OCI-LY1 (cell line): ENCODE data around the gene CAPN6.

Source experiments
- EZH2 ChIP-seq: fragments of 200-600 bp; sonication (generic), shearing (Covaris generic); IDR thresholded peaks from 2 replicates; pipeline ENCODE4 v1.8.0; 2017; ENCODE audit warnings: borderline replicate concordance, mixed run types, mild to moderate bottlenecking, antibody characterized with exemption, low read length, moderate library complexity, mixed read lengths
- TF ChIP-seq, protein P1 (sequence below): fragments of 200-600 bp; sonication (generic), shearing (Covaris generic); IDR thresholded peaks from 2 replicates; pipeline ENCODE4 v1.5.1; 2017; ENCODE audit warnings: mild to moderate bottlenecking, antibody characterized with exemption, low read length, moderate library complexity, mixed read lengths

GRCh38 chrX:111264385-111264784 lies 5.9 kb downstream of the CAPN6 start:
- no peak for TF ChIP-seq EZH2
- TF ChIP-seq, protein P1, sequence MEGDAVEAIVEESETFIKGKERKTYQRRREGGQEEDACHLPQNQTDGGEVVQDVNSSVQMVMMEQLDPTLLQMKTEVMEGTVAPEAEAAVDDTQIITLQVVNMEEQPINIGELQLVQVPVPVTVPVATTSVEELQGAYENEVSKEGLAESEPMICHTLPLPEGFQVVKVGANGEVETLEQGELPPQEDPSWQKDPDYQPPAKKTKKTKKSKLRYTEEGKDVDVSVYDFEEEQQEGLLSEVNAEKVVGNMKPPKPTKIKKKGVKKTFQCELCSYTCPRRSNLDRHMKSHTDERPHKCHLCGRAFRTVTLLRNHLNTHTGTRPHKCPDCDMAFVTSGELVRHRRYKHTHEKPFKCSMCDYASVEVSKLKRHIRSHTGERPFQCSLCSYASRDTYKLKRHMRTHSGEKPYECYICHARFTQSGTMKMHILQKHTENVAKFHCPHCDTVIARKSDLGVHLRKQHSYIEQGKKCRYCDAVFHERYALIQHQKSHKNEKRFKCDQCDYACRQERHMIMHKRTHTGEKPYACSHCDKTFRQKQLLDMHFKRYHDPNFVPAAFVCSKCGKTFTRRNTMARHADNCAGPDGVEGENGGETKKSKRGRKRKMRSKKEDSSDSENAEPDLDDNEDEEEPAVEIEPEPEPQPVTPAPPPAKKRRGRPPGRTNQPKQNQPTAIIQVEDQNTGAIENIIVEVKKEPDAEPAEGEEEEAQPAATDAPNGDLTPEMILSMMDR = no peak
